ENCODE data around the gene COL6A3.

Gene COL6A3

GRCh38 chr2:237351796-237352195 lies 62.2 kb downstream of the COL6A3 start:
- no peak for TF ChIP-seq TEAD4 (IDR thresholded peaks at IDR 0.05)
- TF ChIP-seq, protein P1, sequence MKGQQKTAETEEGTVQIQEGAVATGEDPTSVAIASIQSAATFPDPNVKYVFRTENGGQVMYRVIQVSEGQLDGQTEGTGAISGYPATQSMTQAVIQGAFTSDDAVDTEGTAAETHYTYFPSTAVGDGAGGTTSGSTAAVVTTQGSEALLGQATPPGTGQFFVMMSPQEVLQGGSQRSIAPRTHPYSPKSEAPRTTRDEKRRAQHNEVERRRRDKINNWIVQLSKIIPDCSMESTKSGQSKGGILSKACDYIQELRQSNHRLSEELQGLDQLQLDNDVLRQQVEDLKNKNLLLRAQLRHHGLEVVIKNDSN (IDR thresholded peaks at IDR 0.05): no peak

GRCh38 chr2:237351046-237351445 lies 62.9 kb downstream of the COL6A3 start:
- TF ChIP-seq EGR1 (IDR thresholded peaks at IDR 0.05) (no peak), ZBTB7A (IDR thresholded peaks at IDR 0.05; ENCODE audit: low read depth) (no peak), EP300 (IDR thresholded peaks at IDR 0.05; ENCODE audit: borderline replicate concordance) (no peak), TEAD4 (IDR thresholded peaks at IDR 0.05) (no peak), TCF12 (IDR thresholded peaks at IDR 0.05; ENCODE audit: low read depth) (no peak), NFIC (IDR thresholded peaks at IDR 0.05) (no peak), REST (IDR thresholded peaks at IDR 0.05; ENCODE audit: low read depth) (no peak), FOXM1 (IDR thresholded peaks at IDR 0.05; ENCODE audit: borderline replicate concordance, low read depth) (no peak), RAD21 (IDR thresholded peaks at IDR 0.05; ENCODE audit: low read depth) (no peak), YY1 (IDR thresholded peaks at IDR 0.05; ENCODE audit: low read depth) (no peak), CREB1 (IDR thresholded peaks at IDR 0.05; ENCODE audit: low read depth) (no peak), CEBPB (IDR thresholded peaks at IDR 0.05) (no peak)
- TF ChIP-seq, protein P1 (IDR thresholded peaks at IDR 0.05): no peak

DNA sequence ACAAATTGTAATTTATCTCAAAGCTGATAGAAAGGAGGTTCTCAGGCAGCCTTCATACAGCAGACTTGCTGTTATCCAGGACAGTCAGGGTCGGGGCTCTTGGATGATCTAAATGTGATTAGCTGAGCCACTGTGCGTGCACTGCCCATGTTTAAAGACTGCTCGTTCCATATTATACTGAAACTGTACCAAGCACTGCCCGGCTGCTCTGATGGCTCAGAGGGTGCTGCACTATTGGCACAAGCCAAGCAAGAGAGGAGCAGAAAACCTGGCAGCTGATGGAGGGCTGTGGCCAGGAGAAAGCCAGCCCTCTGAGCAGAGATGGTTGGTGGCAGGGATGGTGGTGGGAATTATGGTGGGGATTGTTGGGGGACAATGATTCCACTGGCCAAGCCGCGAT lies 63.4 kb downstream of the COL6A3 start:
- no peak for TF ChIP-seq YY1 (IDR thresholded peaks at IDR 0.05; ENCODE audit: low read depth)
- no peak for TF ChIP-seq ZBTB7A (IDR thresholded peaks at IDR 0.05; ENCODE audit: low read depth)
- no peak for TF ChIP-seq EGR1 (IDR thresholded peaks at IDR 0.05)

- TF ChIP-seq EP300 (IDR thresholded peaks at IDR 0.05; ENCODE audit: borderline replicate concordance) (no peak), EGR1 (IDR thresholded peaks at IDR 0.05) (no peak), ZBTB7A (IDR thresholded peaks at IDR 0.05; ENCODE audit: low read depth) (no peak), NFIC (IDR thresholded peaks at IDR 0.05) (no peak), REST (IDR thresholded peaks at IDR 0.05; ENCODE audit: low read depth) (no peak), FOXM1 (IDR thresholded peaks at IDR 0.05; ENCODE audit: borderline replicate concordance, low read depth) (no peak), YY1 (IDR thresholded peaks at IDR 0.05; ENCODE audit: low read depth) (no peak), CREB1 (IDR thresholded peaks at IDR 0.05; ENCODE audit: low read depth) (no peak), TEAD4 (IDR thresholded peaks at IDR 0.05) (no peak)
These were observed 63.9 kb downstream of the COL6A3 start for GRCh38 chr2:237350070-237350469.

- TF ChIP-seq EP300 (IDR thresholded peaks at IDR 0.05; ENCODE audit: borderline replicate concordance) (no peak), TEAD4 (IDR thresholded peaks at IDR 0.05) (no peak), ZBTB7A (IDR thresholded peaks at IDR 0.05; ENCODE audit: low read depth) (no peak), CREB1 (IDR thresholded peaks at IDR 0.05; ENCODE audit: low read depth) (no peak), CEBPB (IDR thresholded peaks at IDR 0.05) (no peak), TAF1 (IDR thresholded peaks at IDR 0.05; ENCODE audit: low read depth) (no peak), REST (IDR thresholded peaks at IDR 0.05; ENCODE audit: low read depth) (no peak), NFIC (IDR thresholded peaks at IDR 0.05) (no peak), FOXM1 (IDR thresholded peaks at IDR 0.05; ENCODE audit: borderline replicate concordance, low read depth) (no peak), RAD21 (IDR thresholded peaks at IDR 0.05; ENCODE audit: low read depth) (no peak), YY1 (IDR thresholded peaks at IDR 0.05; ENCODE audit: low read depth) (no peak), EGR1 (IDR thresholded peaks at IDR 0.05) (no peak), TCF12 (IDR thresholded peaks at IDR 0.05; ENCODE audit: low read depth) (no peak)
- TF ChIP-seq, protein P2, sequence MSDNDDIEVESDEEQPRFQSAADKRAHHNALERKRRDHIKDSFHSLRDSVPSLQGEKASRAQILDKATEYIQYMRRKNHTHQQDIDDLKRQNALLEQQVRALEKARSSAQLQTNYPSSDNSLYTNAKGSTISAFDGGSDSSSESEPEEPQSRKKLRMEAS (IDR thresholded peaks at IDR 0.05): no peak
- TF ChIP-seq, protein P1 (IDR thresholded peaks at IDR 0.05): no peak
These were observed 65.6 kb downstream of the COL6A3 start for GRCh38 chr2:237348281-237348865.

Measured in Ishikawa (cell line).